ENCODE data around the gene SLC25A23. TPM values are rescaled to one million over a fixed set of nuclear protein-coding genes. Genes with fewer than 3 reads are reported as not detected.

SLC25A23 gene
- total and polyA plus RNA-seq, 10 donors: 7.5 to 39.6 (median 18.5) TPM

DNA sequence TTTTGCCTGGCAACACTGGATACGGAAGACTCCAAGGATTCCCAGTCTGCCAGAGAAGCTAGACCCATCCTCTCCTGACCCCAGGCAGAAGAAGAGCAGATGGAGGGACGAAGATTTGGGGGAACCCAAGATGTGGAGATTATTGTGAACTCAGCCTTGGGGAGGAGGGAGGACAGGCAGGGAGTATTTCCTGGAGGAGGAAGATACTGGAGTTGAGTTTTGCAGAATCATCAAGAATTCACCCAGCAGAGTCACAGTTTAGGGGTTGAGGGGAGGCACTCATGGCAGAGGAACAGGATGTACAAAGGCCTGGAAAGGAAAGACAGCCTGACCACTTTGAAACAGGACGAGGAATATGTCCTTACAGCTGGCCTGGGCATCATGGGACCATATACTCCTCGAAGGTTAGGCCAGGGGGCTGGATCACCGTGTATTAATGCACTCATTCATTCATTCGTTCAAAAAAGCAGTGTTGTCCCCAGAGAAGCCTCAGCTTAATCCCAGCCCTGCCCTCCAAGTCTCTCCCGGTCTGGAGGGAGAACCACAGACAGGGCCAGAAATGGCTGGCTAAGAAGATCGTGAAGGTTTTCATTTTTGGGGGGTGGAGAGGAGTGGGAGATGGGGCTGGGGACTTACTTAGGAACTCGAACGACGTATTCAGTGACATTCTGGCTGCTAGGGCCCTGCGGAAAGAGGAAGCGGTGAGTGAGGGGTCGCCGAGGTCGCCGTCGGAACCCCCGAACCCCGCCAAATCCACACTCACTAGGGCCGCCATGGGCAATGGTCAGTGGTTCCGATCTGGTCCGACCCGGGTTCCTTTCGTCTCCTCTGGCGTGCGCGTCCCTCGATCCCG, 67.1 kb downstream of the SLC25A23 start:
- TF ChIP-seq POLR2A (IDR thresholded peaks at IDR 0.05) (no peak), POLR2AphosphoS5 (IDR thresholded peaks at IDR 0.05) (no peak)
- TF ChIP-seq, protein P1, sequence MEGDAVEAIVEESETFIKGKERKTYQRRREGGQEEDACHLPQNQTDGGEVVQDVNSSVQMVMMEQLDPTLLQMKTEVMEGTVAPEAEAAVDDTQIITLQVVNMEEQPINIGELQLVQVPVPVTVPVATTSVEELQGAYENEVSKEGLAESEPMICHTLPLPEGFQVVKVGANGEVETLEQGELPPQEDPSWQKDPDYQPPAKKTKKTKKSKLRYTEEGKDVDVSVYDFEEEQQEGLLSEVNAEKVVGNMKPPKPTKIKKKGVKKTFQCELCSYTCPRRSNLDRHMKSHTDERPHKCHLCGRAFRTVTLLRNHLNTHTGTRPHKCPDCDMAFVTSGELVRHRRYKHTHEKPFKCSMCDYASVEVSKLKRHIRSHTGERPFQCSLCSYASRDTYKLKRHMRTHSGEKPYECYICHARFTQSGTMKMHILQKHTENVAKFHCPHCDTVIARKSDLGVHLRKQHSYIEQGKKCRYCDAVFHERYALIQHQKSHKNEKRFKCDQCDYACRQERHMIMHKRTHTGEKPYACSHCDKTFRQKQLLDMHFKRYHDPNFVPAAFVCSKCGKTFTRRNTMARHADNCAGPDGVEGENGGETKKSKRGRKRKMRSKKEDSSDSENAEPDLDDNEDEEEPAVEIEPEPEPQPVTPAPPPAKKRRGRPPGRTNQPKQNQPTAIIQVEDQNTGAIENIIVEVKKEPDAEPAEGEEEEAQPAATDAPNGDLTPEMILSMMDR (IDR thresholded peaks at IDR 0.05 in 8 of 11, conservative IDR thresholded peaks at IDR 0.05 in 3 of 11): no peak
- H3K4me3 ChIP-seq: peak overlapping the region; percentile 73 to 96 (median 92)
- H3K9me3 ChIP-seq: no peaks in the 10 kb centered on the region
- no peak for DNase-seq
- peak overlapping the region; percentile 76 to 96 (median 94) for H3K27ac ChIP-seq
- no peaks in the 10 kb centered on the region for H3K27me3 ChIP-seq (replicated peaks in 1 of 7)
- WGBS, 5 donors: 5 to 8% (median 7%) methylated on average over 22 to 30 of the region's 30 CpGs
- H3K4me1 ChIP-seq: peaks cover 12 to 42% (median 25%) of the 10 kb centered on the region in 6 donors
- peaks cover 0 to 45% (median 29%) of the 10 kb centered on the region in 6 donors for H3K36me3 ChIP-seq
- intact Hi-C loops (cut with DNase I; ENCODE audit: low total_unique reads): no loop called here

Small RNA genes within 50 kb of the gene (microRNA-seq; reads per million reads assigned to microRNA genes)
- 2.0 to 21.0 (median 15.9) reads per million in 3 donors for gene MIR3940
- gene MIR6790: 0 reads per million in 3 donors

Small RNA genes within 50 kb of the gene (small RNA-seq; reads per million reads assigned to genes)
- gene AC010503.2: 0 reads per million in 4 donors
- gene MIR6790: 0 to 0.08 (median 0) reads per million in 4 donors

Other genes with a start within 250 kb of the SLC25A23 start
- 10 to 100 TPM; 18.9 to 57.2 (median 41.3) TPM for gene MLLT1, start 179.8 kb downstream of the SLC25A23 start, total RNA-seq
- gene MLLT1, start 179.8 kb downstream of the SLC25A23 start, polyA plus RNA-seq: 10 to 100 TPM; 10.1 to 20.6 (median 15.0) TPM
- under 1 TPM in 2 of 7 donors, not detected in 5; 0.23 to 0.66 TPM for gene ACER1, start 126.2 kb downstream of the SLC25A23 start, total RNA-seq
- under 1 TPM; 0.11 to 0.19 (median 0.12) TPM for gene ACER1, start 126.2 kb downstream of the SLC25A23 start, polyA plus RNA-seq
- gene CLPP, start 98.3 kb downstream of the SLC25A23 start, total RNA-seq: 10 to 100 TPM; 45.3 to 68.6 (median 53.7) TPM
- 10 to 100 TPM; 43.6 to 66.4 (median 55.9) TPM for gene CLPP, start 98.3 kb downstream of the SLC25A23 start, polyA plus RNA-seq
- 10 to 100 TPM; 35.5 to 50.6 (median 42.5) TPM for gene ALKBH7, start 87.0 kb downstream of the SLC25A23 start, total RNA-seq
- 10 to 100 TPM; 64.6 to 80.3 (median 68.3) TPM for gene ALKBH7, start 87.0 kb downstream of the SLC25A23 start, polyA plus RNA-seq
- gene PSPN, start 83.9 kb downstream of the SLC25A23 start, total RNA-seq: 1 to 10 TPM; 1.3 to 2.2 (median 1.9) TPM
- 1 to 10 TPM in 1 of 3 donors, under 1 TPM in 2; 0.43 to 1.2 (median 0.53) TPM for gene PSPN, start 83.9 kb downstream of the SLC25A23 start, polyA plus RNA-seq
- 10 to 100 TPM; 35.1 to 51.4 (median 42.3) TPM for gene GTF2F1, start 66.6 kb downstream of the SLC25A23 start, total RNA-seq
- 10 to 100 TPM; 28.3 to 43.7 (median 35.2) TPM for gene GTF2F1, start 66.6 kb downstream of the SLC25A23 start, polyA plus RNA-seq
- gene KHSRP, start 35.0 kb downstream of the SLC25A23 start, total RNA-seq: 100 to 1,000 TPM in 6 of 7 donors, 10 to 100 TPM in 1; 89.4 to 174 (median 155) TPM
- 100 to 1,000 TPM in 1 of 3 donors, 10 to 100 TPM in 2; 35.8 to 139 (median 55.3) TPM for gene KHSRP, start 35.0 kb downstream of the SLC25A23 start, polyA plus RNA-seq
- gene SLC25A41, start 26.0 kb downstream of the SLC25A23 start, total RNA-seq: under 1 TPM in 1 of 7 donors, not detected in 6; 0.58 TPM
- under 1 TPM; 0.18 to 0.77 (median 0.35) TPM for gene SLC25A41, start 26.0 kb downstream of the SLC25A23 start, polyA plus RNA-seq
- gene CRB3, start 4.5 kb upstream of the SLC25A23 start, total RNA-seq: 1 to 10 TPM in 5 of 7 donors, not detected in 2; 1.1 to 2.0 (median 1.3) TPM
- 1 to 10 TPM; 1.0 to 1.5 (median 1.1) TPM for gene CRB3, start 4.5 kb upstream of the SLC25A23 start, polyA plus RNA-seq
- gene DENND1C, start 22.0 kb upstream of the SLC25A23 start, total RNA-seq: 10 to 100 TPM; 39.3 to 70.9 (median 58.5) TPM
- 10 to 100 TPM; 36.8 to 67.1 (median 65.1) TPM for gene DENND1C, start 22.0 kb upstream of the SLC25A23 start, polyA plus RNA-seq
- 10 to 100 TPM; 11.4 to 23.8 (median 20.7) TPM for gene TUBB4A, start 42.5 kb upstream of the SLC25A23 start, total RNA-seq
- gene TUBB4A, start 42.5 kb upstream of the SLC25A23 start, polyA plus RNA-seq: 1 to 10 TPM; 1.7 to 7.2 (median 2.0) TPM
- gene TNFSF9, start 71.2 kb upstream of the SLC25A23 start, total RNA-seq: 1 to 10 TPM in 6 of 7 donors, under 1 TPM in 1; 0.72 to 4.1 (median 3.3) TPM
- gene TNFSF9, start 71.2 kb upstream of the SLC25A23 start, polyA plus RNA-seq: 1 to 10 TPM; 1.5 to 3.1 (median 2.7) TPM
- gene CD70, start 131.4 kb upstream of the SLC25A23 start, total RNA-seq: 1 to 10 TPM in 6 of 7 donors, under 1 TPM in 1; 0.69 to 7.3 (median 3.0) TPM
- gene CD70, start 131.4 kb upstream of the SLC25A23 start, polyA plus RNA-seq: 1 to 10 TPM; 3.6 to 6.6 (median 3.9) TPM
- 10 to 100 TPM in 2 of 7 donors, 1 to 10 TPM in 5; 5.2 to 10.6 (median 8.2) TPM for gene TNFSF14, start 210.4 kb upstream of the SLC25A23 start, total RNA-seq
- gene TNFSF14, start 210.4 kb upstream of the SLC25A23 start, polyA plus RNA-seq: 1 to 10 TPM in 2 of 3 donors, under 1 TPM in 1; 0.41 to 1.6 (median 1.1) TPM

Measured in spleen (tissue), 11 donors.